T47D (cell line): ENCODE data around the gene ADGRB2.

ENCODE experiments used
- DNase-seq, 2 experiments: peaks; one replicate each; pipeline versions ENCODE4 v3.0.0 to v3.0.0-alpha.2; 2011 to 2012; ENCODE audit warnings: low read depth in 1 of 2, low spot score in 1 of 2
- JUND ChIP-seq: IDR thresholded peaks from 2 replicates; pipeline ENCODE4 v1.6.1; 2012; ENCODE audit warnings: low read depth
- in situ Hi-C: cut with HindIII; loops from 2 replicates; pipeline ENCODE4 v1.10.0; 2016; ENCODE audit warnings: low sequenced_read_pairs, low pct_unique_long_range_greater_than_20kb

Gene ADGRB2

GRCh38 chr1:31755197-31755611 lies 8.9 kb downstream of the ADGRB2 start:
- no peak for TF ChIP-seq JUND
- peak; percentile 73 to 78 for DNase-seq
- in situ Hi-C loops: no loop called here

DNA sequence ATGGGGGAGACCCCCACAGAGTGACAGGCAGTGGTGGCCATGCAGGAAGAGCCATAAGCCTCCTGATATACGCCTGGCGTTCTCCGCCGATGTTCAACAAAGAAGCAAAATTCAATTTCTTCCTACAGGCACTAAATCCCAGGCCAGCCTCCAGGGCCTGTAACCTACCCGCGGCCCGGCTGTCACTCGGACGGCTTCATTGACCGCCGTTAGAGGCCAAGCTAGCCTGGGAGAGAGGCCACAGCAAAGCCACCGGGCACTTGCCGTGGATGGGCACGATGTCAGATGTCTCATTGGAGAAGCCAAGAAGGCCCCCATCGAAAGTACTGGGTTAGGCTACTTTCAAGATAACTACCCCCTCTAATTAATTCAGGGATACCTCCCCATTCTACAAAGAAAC lies 9.7 kb downstream of the ADGRB2 start:
- no peak for TF ChIP-seq JUND
- in situ Hi-C loops: no loop called here

DNA sequence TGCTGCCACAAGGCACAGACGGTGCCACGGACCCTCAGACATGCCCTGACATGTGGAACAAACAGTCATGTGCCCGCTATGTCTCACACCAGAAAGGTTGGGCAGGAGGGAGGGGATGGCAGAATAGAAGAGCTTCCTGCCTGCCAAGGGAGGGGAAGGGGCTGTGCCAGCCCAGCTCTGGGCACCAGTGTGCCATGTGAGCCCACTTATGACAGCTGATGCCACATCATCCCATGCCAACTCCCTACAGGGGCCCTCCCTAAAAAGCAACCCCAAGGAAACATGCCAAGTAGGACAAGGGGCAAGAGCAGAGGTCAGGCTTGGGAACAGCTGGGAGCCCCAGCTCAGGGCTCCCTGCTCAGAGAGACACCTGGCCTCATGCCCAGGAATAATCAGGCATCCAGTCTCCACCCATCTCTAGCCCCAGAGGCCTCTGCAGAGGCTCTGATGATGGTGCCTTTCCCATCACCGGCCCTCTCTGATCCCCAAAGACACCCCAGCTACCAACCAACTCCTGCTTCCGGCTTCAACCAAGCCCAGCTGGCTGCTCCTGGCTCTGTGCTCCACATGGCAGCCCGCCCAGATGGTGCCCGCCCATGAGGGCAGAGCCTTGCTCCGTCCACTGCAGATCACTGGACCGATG lies 10.3 kb downstream of the ADGRB2 start:
- no peak for TF ChIP-seq JUND
- in situ Hi-C loops: no loop called here
- DNase-seq: no peak

More for the DNA sequence above, 9.7 kb downstream of the ADGRB2 start:
- DNase-seq: no peak

- TF ChIP-seq JUND: no peak
- in situ Hi-C loops: no loop called here
- DNase-seq: no peak
Observed at GRCh38 chr1:31752952-31753475, 11.1 kb downstream of the ADGRB2 start.

GRCh38 chr1:31752258-31752657 lies 11.9 kb downstream of the ADGRB2 start:
- no peak for TF ChIP-seq JUND
- DNase-seq: no peak
- in situ Hi-C loops: no loop called here

- no peak for TF ChIP-seq JUND
- in situ Hi-C loops: no loop called here
- DNase-seq: no peak
Observed at GRCh38 chr1:31751822-31752241, 12.3 kb downstream of the ADGRB2 start.

- TF ChIP-seq JUND: no peak
- in situ Hi-C loops: no loop called here
- DNase-seq: no peak
Observed at GRCh38 chr1:31750858-31751510, 13.2 kb downstream of the ADGRB2 start.

DNA sequence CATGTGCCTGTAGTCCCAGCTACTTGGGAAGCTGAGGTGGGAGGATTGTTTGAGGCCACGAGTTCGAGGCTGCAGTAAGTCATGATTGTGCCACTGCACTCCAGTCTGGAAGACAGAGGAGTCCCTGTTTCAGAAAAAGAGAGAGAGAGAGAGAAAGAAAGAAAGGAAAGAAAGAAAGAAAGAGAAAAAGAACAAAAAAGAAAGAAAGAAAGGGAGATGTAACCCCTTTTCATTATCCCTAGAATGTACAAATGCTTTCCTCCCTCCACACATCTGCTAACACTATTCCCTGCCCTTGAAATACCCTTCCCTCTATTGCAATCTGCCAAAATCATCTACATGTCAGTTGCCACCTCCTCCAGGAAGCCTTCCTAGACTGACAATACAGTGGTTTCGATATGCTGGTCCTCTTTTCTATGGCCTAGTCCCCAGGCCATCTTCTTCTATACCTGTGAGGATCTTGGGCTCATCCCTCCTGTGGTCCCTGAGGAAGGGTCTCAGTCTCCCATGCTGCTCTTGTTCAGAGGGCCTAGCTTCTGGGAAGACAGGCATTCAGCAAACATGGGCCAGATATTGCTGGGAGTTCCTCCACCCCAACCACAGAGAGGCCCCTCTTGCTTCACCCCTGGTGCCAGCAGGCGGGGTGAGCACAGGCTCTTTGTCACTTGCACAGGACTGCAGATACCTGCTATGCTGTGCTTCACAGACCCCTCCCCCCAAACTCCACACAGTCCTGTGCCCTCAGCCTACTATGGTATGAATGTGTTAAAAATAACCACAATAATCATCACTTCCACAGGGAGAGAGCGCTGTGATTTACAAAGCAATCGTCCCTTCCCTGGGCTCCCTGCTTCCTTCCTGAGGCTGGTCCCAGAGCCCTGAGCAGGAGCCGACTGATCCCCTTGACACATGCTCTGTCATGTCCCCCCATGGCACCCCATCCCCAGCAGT lies 14.1 kb downstream of the ADGRB2 start:
- in situ Hi-C loops: no loop called here

GRCh38 chr1:31748365-31748764 lies 15.8 kb downstream of the ADGRB2 start:
- no peak for DNase-seq
- in situ Hi-C loops: no loop called here
- no peak for TF ChIP-seq JUND

More for the DNA sequence above, 14.1 kb downstream of the ADGRB2 start:
- no peak for DNase-seq
- no peak for TF ChIP-seq JUND

GRCh38 chr1:31747304-31747703 lies 16.8 kb downstream of the ADGRB2 start:
- TF ChIP-seq JUND: no peak
- no peak for DNase-seq
- in situ Hi-C loops: no loop called here

- DNase-seq: no peak
- in situ Hi-C loops: no loop called here
- no peak for TF ChIP-seq JUND
Observed at GRCh38 chr1:31746687-31747086, 17.5 kb downstream of the ADGRB2 start.

DNA sequence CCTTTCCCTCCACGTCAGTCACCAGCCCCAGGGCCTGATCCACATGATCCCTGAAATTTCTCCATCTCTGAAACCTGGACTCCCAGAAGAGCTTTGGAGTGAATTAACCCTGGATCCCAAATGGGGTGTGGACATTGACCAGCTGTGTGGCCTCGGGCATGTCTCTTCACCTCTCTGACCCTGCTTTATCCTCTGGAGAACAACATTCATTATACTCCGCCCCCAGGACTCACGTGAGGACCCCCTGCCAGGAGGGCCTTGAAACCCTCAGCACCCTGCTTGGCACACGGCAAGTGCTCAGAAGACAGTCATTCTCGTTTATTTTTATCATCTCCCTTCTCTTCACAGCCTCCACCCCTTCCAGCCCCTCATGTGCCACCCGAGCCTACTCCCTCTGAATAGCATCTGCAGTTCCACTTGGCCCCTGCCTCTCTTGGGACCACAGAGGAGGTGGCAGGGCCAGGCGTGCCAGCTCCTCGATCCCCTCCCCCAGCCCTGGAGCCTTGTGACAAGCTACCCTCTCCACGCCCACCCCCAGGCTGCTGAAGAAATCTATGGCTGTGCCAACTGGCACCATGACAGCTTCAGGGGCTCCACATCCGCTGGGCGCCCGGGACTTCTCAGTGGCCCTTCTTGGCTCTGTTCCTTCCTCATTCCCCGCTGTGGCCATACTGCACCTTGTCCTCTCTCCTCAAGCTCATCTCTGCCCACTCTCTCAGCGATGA lies 18.0 kb downstream of the ADGRB2 start:
- TF ChIP-seq JUND: no peak
- DNase-seq: no peak

More for the DNA sequence above, 18.0 kb downstream of the ADGRB2 start:
- in situ Hi-C loops: no loop called here
